HCT116 (cell line): ENCODE measurements around the gene UAP1L1. TPM values are rescaled to one million over a fixed set of nuclear protein-coding genes. Genes with fewer than 3 reads are reported as not detected.

Experiments used
- ATAC-seq: fragments of 200-7000 bp; cut with Tn5 transposase; 2 replicates; pipeline ENCODE4 v1.9.1; 2020; ENCODE audit warnings: mild to moderate bottlenecking, moderate library complexity
- BruUV-seq: library from RNA; stranded (reverse); fragments of 400-500 nt; replicated peaks from 2 replicates; lab custom pipeline; 2021; lab: Mats Ljungman, UMichigan
- CTCF ChIA-PET: fragments of 300-600 bp; sonication (Branson Sonifier 250); formaldehyde crosslinking; loops from one replicate; lab custom pipeline; 2021; ENCODE audit warnings: antibody characterized with exemption; lab: Charles Lee
- POLR2A ChIA-PET: fragments of 300-600, 350-600 bp; sonication (Branson Sonifier 250); formaldehyde crosslinking; loops from one replicate; lab custom pipeline; 2021; ENCODE audit warnings: antibody characterized with exemption; lab: Charles Lee
- RAD21 ChIA-PET, 2 experiments: fragments of 300-600 bp; sonication (Branson Sonifier 250); formaldehyde crosslinking; loops; one replicate each; lab custom pipeline; 2023; ENCODE audit warnings: low total read pairs in 2 of 2; ENCODE audit not compliant: uncharacterized antibody in 2 of 2, unreplicated experiment in 2 of 2, low non-redundant PET in 1 of 2; lab: Charles Lee
- DNase-seq: peaks from one replicate; pipeline ENCODE4 v3.0.0-alpha.2; 2010; ENCODE audit warnings: low read depth, low spot score
- H2AFZ ChIP-seq: fragments of 200-600 bp; shearing (Covaris generic), sonication (generic); 2 replicates; pipeline ENCODE4 v1.6.1; 2017; ENCODE audit warnings: low read depth, mixed run types, mixed read lengths, antibody characterized with exemption, low read length; ENCODE audit not compliant: poor library complexity, severe bottlenecking
- H3K27ac ChIP-seq: 2 replicates; pipeline ENCODE4 v1.5.1; 2012; ENCODE audit warnings: low read depth, low read length
- H3K27me3 ChIP-seq: fragments of 200-600 bp; sonication (generic); 2 replicates; pipeline ENCODE4 v1.6.1; 2016; ENCODE audit warnings: mixed run types, low read length, mixed read lengths; ENCODE audit not compliant: insufficient read depth
- H3K36me3 ChIP-seq, 2 experiments: fragments of 200-500 bp in 1 of 2; fragments of 200-600 bp in 1 of 2; sonication (Bioruptor generic) in 1 of 2; sonication (generic) in 1 of 2; 2 replicates each; pipeline versions ENCODE4 v1.5.1 to v1.6.1; 2014 to 2016; ENCODE audit warnings: low read length in 2 of 2, inconsistent platforms in 1 of 2, mixed read lengths in 1 of 2, mixed run types in 1 of 2; ENCODE audit not compliant: insufficient read depth in 2 of 2, control insufficient read depth in 1 of 2
- H3K4me1 ChIP-seq, 2 experiments: fragments of 200-600 bp in 1 of 2; sonication (generic) in 1 of 2; 2 replicates each; pipeline versions ENCODE4 v1.5.1 to v1.6.1; 2012 to 2017; ENCODE audit warnings: low read length in 2 of 2, inconsistent platforms in 1 of 2, mild to moderate bottlenecking in 1 of 2, mixed read lengths in 1 of 2, mixed run types in 1 of 2, moderate library complexity in 1 of 2; ENCODE audit not compliant: insufficient read depth in 2 of 2, control insufficient read depth in 1 of 2
- H3K4me2 ChIP-seq: fragments of 200-600 bp; sonication (generic); 2 replicates; pipeline ENCODE4 v1.6.1; 2017; ENCODE audit warnings: mixed run types, low read length, mixed read lengths
- H3K4me3 ChIP-seq, 2 experiments: fragments of 200-600 bp in 1 of 2; sonication (generic) in 1 of 2; replicated peaks in 1 of 2; 2 replicates each; pipeline ENCODE4 v1.5.1; 2011 to 2016; ENCODE audit warnings: low read length in 2 of 2, control low read depth in 1 of 2, low read depth in 1 of 2, mild to moderate bottlenecking in 1 of 2, mixed read lengths in 1 of 2, mixed run types in 1 of 2
- H3K79me2 ChIP-seq: fragments of 200-600 bp; sonication (generic); 2 replicates; pipeline ENCODE4 v1.6.1; 2017; ENCODE audit warnings: mild to moderate bottlenecking, mixed run types, low read length, moderate library complexity, mixed read lengths; ENCODE audit not compliant: insufficient read depth
- H3K9ac ChIP-seq: fragments of 200-600 bp; sonication (generic); 2 replicates; pipeline ENCODE4 v1.6.1; 2016; ENCODE audit warnings: low read length, mixed read lengths
- H3K9me2 ChIP-seq: fragments of 200-600 bp; sonication (generic), shearing (Covaris generic); 2 replicates; pipeline ENCODE4 v1.6.1; 2017; ENCODE audit warnings: mixed run types, mild to moderate bottlenecking, moderate library complexity; ENCODE audit not compliant: insufficient read depth
- H3K9me3 ChIP-seq, 2 experiments: fragments of 200-500 bp in 1 of 2; fragments of 200-600 bp in 1 of 2; sonication (Bioruptor generic) in 1 of 2; sonication (generic) in 1 of 2; 2 replicates each; pipeline ENCODE4 v1.6.1; 2014 to 2017; ENCODE audit warnings: low read length in 2 of 2, mixed read lengths in 2 of 2, inconsistent platforms in 1 of 2, low read depth in 1 of 2, mild to moderate bottlenecking in 1 of 2, mixed run types in 1 of 2, moderate library complexity in 1 of 2; ENCODE audit not compliant: control insufficient read depth in 1 of 2, insufficient read depth in 1 of 2
- H4K20me1 ChIP-seq: fragments of 200-600 bp; sonication (generic), shearing (Covaris generic); 2 replicates; pipeline ENCODE4 v1.6.1; 2017; ENCODE audit warnings: mixed run types, mild to moderate bottlenecking, moderate library complexity; ENCODE audit not compliant: insufficient read depth
- CEBPB ChIP-seq: IDR thresholded peaks from 2 replicates; pipeline ENCODE4 v1.6.1; 2012; ENCODE audit warnings: low read depth
- EZH2phosphoT487 ChIP-seq: fragments of 200-600 bp; IDR thresholded peaks from 2 replicates; pipeline ENCODE4 v1.6.1; 2018; ENCODE audit warnings: antibody characterized with exemption, borderline replicate concordance
- SP1 ChIP-seq: IDR thresholded peaks from 2 replicates; pipeline ENCODE4 v1.6.1; 2012; ENCODE audit warnings: low read depth
- SRF ChIP-seq: IDR thresholded peaks from 2 replicates; pipeline ENCODE4 v1.6.1; 2012; ENCODE audit warnings: low read depth
- intact Hi-C: fragments of 100-400 bp; cut with micrococcal nuclease; formaldehyde crosslinking; loops from 2 replicates; pipeline ENCODE4 v1.10.0; 2022
- total RNA-seq: library from RNA; stranded (reverse); gene quantifications from one replicate; pipeline ENCODE4 v1.2.1, GENCODE V29; 2021; ENCODE audit not compliant: unreplicated experiment
- TF ChIP-seq, protein P1 (sequence below): IDR thresholded peaks from 2 replicates; pipeline ENCODE4 v1.6.1; 2011; ENCODE audit warnings: mild to moderate bottlenecking, low read length, moderate library complexity; ENCODE audit not compliant: insufficient replicate concordance; ENCODE audit errors: extremely low read depth
- TF ChIP-seq, protein P2 (sequence below): IDR thresholded peaks from 2 replicates; pipeline ENCODE4 v1.6.1; 2012

The UAP1L1 gene
- total RNA-seq, 1 experiment from 2014 or later = 11.0 TPM

DNA sequence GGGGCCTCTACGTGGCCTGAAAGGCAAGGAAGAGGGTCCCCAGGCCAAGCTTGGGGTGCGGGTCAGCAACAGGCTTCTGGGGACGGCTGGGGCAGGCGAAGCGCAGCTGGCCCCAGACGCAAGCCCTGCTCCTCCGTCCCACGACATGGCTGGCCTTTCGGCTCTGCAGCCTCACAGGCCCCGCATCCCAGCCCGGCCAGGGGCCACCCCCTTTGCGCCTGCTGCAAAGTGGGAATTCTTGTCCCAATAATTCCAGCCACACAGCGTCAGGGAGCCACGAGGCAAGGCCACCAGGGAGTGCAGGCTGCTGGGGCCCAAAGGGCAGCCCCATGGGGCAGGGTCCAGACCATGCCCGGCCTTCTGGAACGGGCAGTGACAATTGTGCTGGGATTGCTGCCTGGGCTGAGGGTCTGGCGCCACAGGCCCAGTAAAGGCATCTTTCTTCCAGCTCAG is 22.4 kb upstream of the UAP1L1 start:
- no peak for ATAC-seq
- H3K27me3 ChIP-seq = no peaks in the 10 kb centered on the region
- H3K4me3 ChIP-seq = peak overlapping the region; percentile 57 to 68
- ChIA-PET RAD21 (no interaction called here), POLR2A (interaction anchor here (1.4 to 1.5 kb wide), 2 partner anchors 9 to 13 kb away, joined by 4 read pairs; no protein-coding TSS in a partner anchor), CTCF (interaction anchor here (1.2 to 4.3 kb wide), 4 partner anchors 8 to 26 kb away, joined by 9 to 22 read pairs (median 11); partner anchors contain the start of gene NPDC1)
- intact Hi-C loops = no loop called here
- no peaks in the 10 kb centered on the region for H3K36me3 ChIP-seq
- no peaks in the 10 kb centered on the region for H3K79me2 ChIP-seq
- H4K20me1 ChIP-seq = no peaks in the 10 kb centered on the region
- no TSS peak for BruUV-seq
- peak overlapping the region; percentile 95 for H3K4me2 ChIP-seq
- H3K4me1 ChIP-seq = peaks cover 22 to 40% of the 10 kb centered on the region in 2 experiments
- H3K9me3 ChIP-seq = no peaks in the 10 kb centered on the region
- DNase-seq = no peak
- peak overlapping the region; percentile 85 for H3K27ac ChIP-seq
- peak overlapping the region; percentile 66 for H3K9ac ChIP-seq
- no peak overlapping the region for H2AFZ ChIP-seq
- H3K9me2 ChIP-seq = no peaks in the 10 kb centered on the region
- TF ChIP-seq, protein P1, sequence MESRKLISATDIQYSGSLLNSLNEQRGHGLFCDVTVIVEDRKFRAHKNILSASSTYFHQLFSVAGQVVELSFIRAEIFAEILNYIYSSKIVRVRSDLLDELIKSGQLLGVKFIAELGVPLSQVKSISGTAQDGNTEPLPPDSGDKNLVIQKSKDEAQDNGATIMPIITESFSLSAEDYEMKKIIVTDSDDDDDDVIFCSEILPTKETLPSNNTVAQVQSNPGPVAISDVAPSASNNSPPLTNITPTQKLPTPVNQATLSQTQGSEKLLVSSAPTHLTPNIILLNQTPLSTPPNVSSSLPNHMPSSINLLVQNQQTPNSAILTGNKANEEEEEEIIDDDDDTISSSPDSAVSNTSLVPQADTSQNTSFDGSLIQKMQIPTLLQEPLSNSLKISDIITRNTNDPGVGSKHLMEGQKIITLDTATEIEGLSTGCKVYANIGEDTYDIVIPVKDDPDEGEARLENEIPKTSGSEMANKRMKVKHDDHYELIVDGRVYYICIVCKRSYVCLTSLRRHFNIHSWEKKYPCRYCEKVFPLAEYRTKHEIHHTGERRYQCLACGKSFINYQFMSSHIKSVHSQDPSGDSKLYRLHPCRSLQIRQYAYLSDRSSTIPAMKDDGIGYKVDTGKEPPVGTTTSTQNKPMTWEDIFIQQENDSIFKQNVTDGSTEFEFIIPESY = no peak
- TF ChIP-seq SP1 (no peak), SRF (no peak), CEBPB (no peak), EZH2phosphoT487 (no peak)
- TF ChIP-seq, protein P2, sequence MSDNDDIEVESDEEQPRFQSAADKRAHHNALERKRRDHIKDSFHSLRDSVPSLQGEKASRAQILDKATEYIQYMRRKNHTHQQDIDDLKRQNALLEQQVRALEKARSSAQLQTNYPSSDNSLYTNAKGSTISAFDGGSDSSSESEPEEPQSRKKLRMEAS = no peak
- TF ChIP-seq, all 23 proteins: peak for 0
